A549 (cell line): ENCODE data around the gene MRPL19.

Experiments
- CBX8 ChIP-seq: fragments of 200-600 bp; sonication (generic); IDR thresholded peaks from 2 replicates; pipeline ENCODE4 v1.6.1; 2016
- CHD4 ChIP-seq: fragments of 200-600 bp; sonication (generic); IDR thresholded peaks from 2 replicates; pipeline ENCODE4 v1.6.1; 2016; ENCODE audit warnings: antibody characterized with exemption, mild to moderate bottlenecking, borderline replicate concordance
- KDM1A ChIP-seq: fragments of 200-600 bp; sonication (generic); IDR thresholded peaks from 2 replicates; pipeline ENCODE4 v1.6.1; 2016; ENCODE audit warnings: low read depth, mild to moderate bottlenecking
- KDM5A ChIP-seq: fragments of 200-600 bp; sonication (generic); IDR thresholded peaks from 2 replicates; pipeline ENCODE4 v1.6.1; 2016; ENCODE audit warnings: antibody characterized with exemption, mild to moderate bottlenecking
- POLR2A ChIP-seq: IDR thresholded peaks from 2 replicates; pipeline ENCODE4 v1.6.1; 2012; ENCODE audit warnings: mild to moderate bottlenecking, low read length
- SMC3 ChIP-seq: fragments of >200 bp; sonication (Bioruptor Twin); formaldehyde crosslinking; IDR thresholded peaks from 3 replicates; pipeline ENCODE4 v1.6.1; 2018; ENCODE audit warnings: inconsistent platforms
- SREBF2 ChIP-seq: fragments of 450-650 bp; IDR thresholded peaks from 2 replicates; pipeline ENCODE4 v1.6.1; 2014; ENCODE audit warnings: mild to moderate bottlenecking, moderate library complexity
- USF2 ChIP-seq: fragments of 450-650 bp; IDR thresholded peaks from 2 replicates; pipeline ENCODE4 v1.6.1; 2014; ENCODE audit warnings: antibody characterized with exemption
- TF ChIP-seq, protein P1 (sequence below): fragments of >200 bp; sonication (Bioruptor Twin); formaldehyde crosslinking; IDR thresholded peaks from 3 replicates; pipeline ENCODE4 v1.5.1; 2016

DNA sequence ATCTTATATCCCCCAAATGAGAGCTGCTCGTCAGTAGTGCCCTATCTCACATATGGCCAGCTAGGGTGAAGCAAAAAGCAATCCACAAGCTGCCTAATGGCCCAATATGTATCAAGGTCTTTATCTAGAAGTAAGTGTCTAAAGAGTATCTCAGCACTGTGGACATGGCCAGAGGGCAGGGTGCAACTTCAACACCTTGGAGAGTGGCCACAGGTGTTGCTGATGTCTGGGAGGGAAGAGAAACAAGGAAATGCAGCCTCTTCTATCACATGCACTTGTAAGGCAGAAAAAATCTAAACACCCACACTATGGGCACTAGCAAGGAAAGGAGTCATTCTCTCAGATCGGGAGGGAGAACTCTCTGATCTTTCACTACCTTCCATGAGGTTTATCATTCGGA is 23.7 kb upstream of the MRPL19 start:
- TF ChIP-seq, protein P1, sequence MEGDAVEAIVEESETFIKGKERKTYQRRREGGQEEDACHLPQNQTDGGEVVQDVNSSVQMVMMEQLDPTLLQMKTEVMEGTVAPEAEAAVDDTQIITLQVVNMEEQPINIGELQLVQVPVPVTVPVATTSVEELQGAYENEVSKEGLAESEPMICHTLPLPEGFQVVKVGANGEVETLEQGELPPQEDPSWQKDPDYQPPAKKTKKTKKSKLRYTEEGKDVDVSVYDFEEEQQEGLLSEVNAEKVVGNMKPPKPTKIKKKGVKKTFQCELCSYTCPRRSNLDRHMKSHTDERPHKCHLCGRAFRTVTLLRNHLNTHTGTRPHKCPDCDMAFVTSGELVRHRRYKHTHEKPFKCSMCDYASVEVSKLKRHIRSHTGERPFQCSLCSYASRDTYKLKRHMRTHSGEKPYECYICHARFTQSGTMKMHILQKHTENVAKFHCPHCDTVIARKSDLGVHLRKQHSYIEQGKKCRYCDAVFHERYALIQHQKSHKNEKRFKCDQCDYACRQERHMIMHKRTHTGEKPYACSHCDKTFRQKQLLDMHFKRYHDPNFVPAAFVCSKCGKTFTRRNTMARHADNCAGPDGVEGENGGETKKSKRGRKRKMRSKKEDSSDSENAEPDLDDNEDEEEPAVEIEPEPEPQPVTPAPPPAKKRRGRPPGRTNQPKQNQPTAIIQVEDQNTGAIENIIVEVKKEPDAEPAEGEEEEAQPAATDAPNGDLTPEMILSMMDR: no peak
- TF ChIP-seq SREBF2 (no peak), KDM5A (no peak), CHD4 (no peak), KDM1A (no peak), CBX8 (no peak), SMC3 (no peak), USF2 (no peak), POLR2A (no peak)
